Trophoblast cell (in vitro differentiated cells and primary cell): ENCODE results near the gene NKX2-8.

ENCODE experiments used
- DNase-seq, 2 donors: peaks; one replicate each; pipeline ENCODE4 v3.0.0-alpha.2; 2016
- H2AFZ ChIP-seq: 2 replicates; pipeline ENCODE4 v1.6.1; 2013; ENCODE audit warnings: low read length, moderate library complexity, mild to moderate bottlenecking; ENCODE audit not compliant: insufficient read depth, poor library complexity
- H2AK5ac ChIP-seq: 2 replicates; pipeline ENCODE4 v1.6.1; 2013; ENCODE audit warnings: mild to moderate bottlenecking, low read length
- H2BK120ac ChIP-seq: 2 replicates; pipeline ENCODE4 v1.6.1; 2013; ENCODE audit warnings: low read length, mild to moderate bottlenecking, moderate library complexity; ENCODE audit not compliant: insufficient read depth, poor library complexity
- H2BK12ac ChIP-seq: 2 replicates; pipeline ENCODE4 v1.6.1; 2013; ENCODE audit warnings: mild to moderate bottlenecking, low read length, moderate library complexity
- H2BK5ac ChIP-seq: 2 replicates; pipeline ENCODE4 v1.6.1; 2013; ENCODE audit warnings: low read length, low read depth, moderate library complexity, mild to moderate bottlenecking; ENCODE audit not compliant: poor library complexity
- H3K14ac ChIP-seq: 2 replicates; pipeline ENCODE4 v1.6.1; 2013; ENCODE audit warnings: mild to moderate bottlenecking, low read length
- H3K18ac ChIP-seq: 2 replicates; pipeline ENCODE4 v1.6.1; 2013; ENCODE audit warnings: mild to moderate bottlenecking, low read length
- H3K23ac ChIP-seq: 2 replicates; pipeline ENCODE4 v1.6.1; 2013; ENCODE audit warnings: low read length
- H3K27ac ChIP-seq: 2 replicates; pipeline ENCODE4 v1.5.1; 2013; ENCODE audit warnings: low read depth, mild to moderate bottlenecking, inconsistent platforms, low read length, moderate library complexity
- H3K27me3 ChIP-seq: 2 replicates; pipeline ENCODE4 v1.6.1; 2013; ENCODE audit warnings: inconsistent platforms, mild to moderate bottlenecking, low read length, moderate library complexity; ENCODE audit not compliant: insufficient read depth
- H3K36me3 ChIP-seq, 2 experiments: 1 replicate in 1 of 2; 2 replicates in 1 of 2; pipeline ENCODE4 v1.6.1; 2013; ENCODE audit warnings: low read length in 2 of 2, mild to moderate bottlenecking in 2 of 2, moderate library complexity in 1 of 2; ENCODE audit not compliant: insufficient read depth in 2 of 2, control insufficient read depth in 1 of 2
- H3K4ac ChIP-seq: 2 replicates; pipeline ENCODE4 v1.6.1; 2013; ENCODE audit warnings: low read depth, mild to moderate bottlenecking, low read length, moderate library complexity
- H3K4me1 ChIP-seq, 2 experiments: 1 replicate in 1 of 2; 2 replicates in 1 of 2; pipeline ENCODE4 v1.6.1; 2013; ENCODE audit warnings: low read length in 2 of 2, mild to moderate bottlenecking in 2 of 2, moderate library complexity in 1 of 2; ENCODE audit not compliant: insufficient read depth in 2 of 2, control insufficient read depth in 1 of 2
- H3K4me2 ChIP-seq: 2 replicates; pipeline ENCODE4 v1.6.1; 2013; ENCODE audit warnings: inconsistent platforms, mild to moderate bottlenecking, low read length, moderate library complexity
- H3K4me3 ChIP-seq: 2 replicates; pipeline ENCODE4 v1.5.1; 2013; ENCODE audit warnings: mild to moderate bottlenecking, low read depth, low read length, inconsistent platforms
- H3K79me1 ChIP-seq: one replicate; pipeline ENCODE4 v1.6.1; 2013; ENCODE audit warnings: low read length
- H3K79me2 ChIP-seq: 2 replicates; pipeline ENCODE4 v1.6.1; 2013; ENCODE audit warnings: low read length, mild to moderate bottlenecking; ENCODE audit not compliant: control insufficient read depth, insufficient read depth, poor library complexity
- H3K9ac ChIP-seq: 2 replicates; pipeline ENCODE4 v1.6.1; 2013; ENCODE audit warnings: mild to moderate bottlenecking, low read length
- H3K9me3 ChIP-seq: 2 replicates; pipeline ENCODE4 v1.6.1; 2013; ENCODE audit warnings: low read depth, mild to moderate bottlenecking, control low read depth, inconsistent platforms, low read length; ENCODE audit not compliant: insufficient read depth
- H4K12ac ChIP-seq: 2 replicates; pipeline ENCODE4 v1.6.1; 2013; ENCODE audit warnings: low read depth, mild to moderate bottlenecking, low read length, moderate library complexity
- H4K8ac ChIP-seq: 2 replicates; pipeline ENCODE4 v1.6.1; 2013; ENCODE audit warnings: low read depth, mild to moderate bottlenecking, low read length, moderate library complexity
- H4K91ac ChIP-seq: one replicate; pipeline ENCODE4 v1.6.1; 2013; ENCODE audit warnings: low read depth, mild to moderate bottlenecking, low read length, moderate library complexity
- whole genome bisulfite sequencing: extraction: QIAGEN DNeasy Blood & Tissue Kit; methylation state at CpG from one replicate; pipeline ENCODE4 v1.1.7; 2013; ENCODE audit warnings: missing lambda C conversion rate; ENCODE audit not compliant: insufficient read length, insufficient coverage; ENCODE audit errors: extremely low coverage; 5-methylcytosine and 5-hydroxymethylcytosine counted together

NKX2-8 gene

GRCh38 chr14:36580141-36580855 is 2.1 kb downstream of the NKX2-8 start:
- H3K18ac ChIP-seq = no peak overlapping the region
- H3K27ac ChIP-seq = no peak overlapping the region
- H2BK5ac ChIP-seq = no peak overlapping the region
- H3K23ac ChIP-seq = no peak overlapping the region
- no peak overlapping the region for H2BK12ac ChIP-seq
- no peaks in the 10 kb centered on the region for H3K79me1 ChIP-seq
- H2AFZ ChIP-seq = peak overlapping the region; percentile 37
- no peak overlapping the region for H4K8ac ChIP-seq
- no peak overlapping the region for H3K9ac ChIP-seq
- peaks cover 6% of the 10 kb centered on the region for H3K9me3 ChIP-seq
- no peak overlapping the region for H3K14ac ChIP-seq
- H3K4me2 ChIP-seq = peak overlapping the region; percentile 84
- no peak overlapping the region for H2BK120ac ChIP-seq
- H3K4me3 ChIP-seq = no peak overlapping the region
- H4K12ac ChIP-seq = no peak overlapping the region
- DNase-seq = no peak
- H3K4me1 ChIP-seq = peaks cover 12 to 15% of the 10 kb centered on the region in 2 experiments
- WGBS = no CpG with 5 or more reads among the region's 51 CpGs
- H3K4ac ChIP-seq = no peak overlapping the region
- H2AK5ac ChIP-seq = no peak overlapping the region
- no peaks in the 10 kb centered on the region for H3K36me3 ChIP-seq
- no peaks in the 10 kb centered on the region for H3K79me2 ChIP-seq
- H3K27me3 ChIP-seq = peaks cover 67% of the 10 kb centered on the region
- no peak overlapping the region for H4K91ac ChIP-seq

GRCh38 chr14:36579573-36580140 is 2.8 kb downstream of the NKX2-8 start:
- Histone ChIP-seq H3K4me1 (peaks cover 12 to 15% of the 10 kb centered on the region in 2 experiments), H3K23ac (no peak overlapping the region), H3K9ac (no peak overlapping the region), H3K18ac (no peak overlapping the region), H3K27ac (no peak overlapping the region), H4K8ac (no peak overlapping the region), H3K4me2 (no peak overlapping the region), H3K14ac (no peak overlapping the region), H2BK120ac (no peak overlapping the region), H2BK5ac (no peak overlapping the region), H3K4ac (no peak overlapping the region), H3K27me3 (peaks cover 63% of the 10 kb centered on the region), H4K12ac (no peak overlapping the region), H3K79me1 (no peaks in the 10 kb centered on the region), H2AFZ (no peak overlapping the region), H4K91ac (no peak overlapping the region), H2AK5ac (no peak overlapping the region), H3K79me2 (no peaks in the 10 kb centered on the region), H3K4me3 (no peak overlapping the region), H3K9me3 (peaks cover 6% of the 10 kb centered on the region), H2BK12ac (no peak overlapping the region), H3K36me3 (no peaks in the 10 kb centered on the region)
- no CpG with 5 or more reads among the region's 22 CpGs for WGBS
- DNase-seq = no peak

GRCh38 chr14:36579001-36579555 is 3.3 kb downstream of the NKX2-8 start:
- no peak overlapping the region for H4K8ac ChIP-seq
- H3K9me3 ChIP-seq = peaks cover 6% of the 10 kb centered on the region
- H3K4ac ChIP-seq = no peak overlapping the region
- H3K4me2 ChIP-seq = no peak overlapping the region
- no peak overlapping the region for H3K9ac ChIP-seq
- H4K91ac ChIP-seq = no peak overlapping the region
- no peak overlapping the region for H2AK5ac ChIP-seq
- no peaks in the 10 kb centered on the region for H3K79me2 ChIP-seq
- H3K18ac ChIP-seq = no peak overlapping the region
- no peaks in the 10 kb centered on the region for H3K36me3 ChIP-seq
- WGBS = no CpG with 5 or more reads among the region's 4 CpGs
- H2BK12ac ChIP-seq = no peak overlapping the region
- H3K79me1 ChIP-seq = no peaks in the 10 kb centered on the region
- no peak overlapping the region for H3K14ac ChIP-seq
- H2AFZ ChIP-seq = no peak overlapping the region
- no peak overlapping the region for H3K23ac ChIP-seq
- H3K27ac ChIP-seq = no peak overlapping the region
- no peak for DNase-seq
- no peak overlapping the region for H4K12ac ChIP-seq
- no peak overlapping the region for H2BK120ac ChIP-seq
- H3K4me1 ChIP-seq = peaks cover 12 to 15% of the 10 kb centered on the region in 2 experiments
- peaks cover 60% of the 10 kb centered on the region for H3K27me3 ChIP-seq
- H3K4me3 ChIP-seq = no peak overlapping the region
- no peak overlapping the region for H2BK5ac ChIP-seq

GRCh38 chr14:36570065-36570464 is 12.3 kb downstream of the NKX2-8 start:
- no peak overlapping the region for H4K8ac ChIP-seq
- no peaks in the 10 kb centered on the region for H3K36me3 ChIP-seq
- H2AFZ ChIP-seq = no peak overlapping the region
- H2BK120ac ChIP-seq = no peak overlapping the region
- H2BK12ac ChIP-seq = no peak overlapping the region
- H3K9ac ChIP-seq = no peak overlapping the region
- H3K79me1 ChIP-seq = no peaks in the 10 kb centered on the region
- no peaks in the 10 kb centered on the region for H3K9me3 ChIP-seq
- no peak overlapping the region for H3K27ac ChIP-seq
- no peak overlapping the region for H3K4me2 ChIP-seq
- H3K4ac ChIP-seq = no peak overlapping the region
- H2AK5ac ChIP-seq = no peak overlapping the region
- no peak overlapping the region for H4K91ac ChIP-seq
- H3K23ac ChIP-seq = no peak overlapping the region
- DNase-seq = no peak
- no CpG with 5 or more reads among the region's 2 CpGs for WGBS
- no peak overlapping the region for H4K12ac ChIP-seq
- H2BK5ac ChIP-seq = no peak overlapping the region
- no peak overlapping the region for H3K18ac ChIP-seq
- no peaks in the 10 kb centered on the region for H3K4me1 ChIP-seq
- no peaks in the 10 kb centered on the region for H3K79me2 ChIP-seq
- no peak overlapping the region for H3K4me3 ChIP-seq
- H3K14ac ChIP-seq = no peak overlapping the region
- H3K27me3 ChIP-seq = peaks cover 2% of the 10 kb centered on the region
